Liver (tissue), 3 donors: ENCODE measurements around the gene DIPK1A.

ENCODE experiments used
- ATF3 ChIP-seq: IDR thresholded peaks from 2 replicates; pipeline ENCODE4 v1.6.1; 2016; ENCODE audit warnings: antibody characterized with exemption
- CTCF ChIP-seq: fragments of 150-350 bp; IDR thresholded peaks from 2 replicates; pipeline ENCODE4 v1.5.1; 2017; ENCODE audit warnings: improper control_type of control experiment, low read depth, low read length; ENCODE audit not compliant: missing input control
- EGR1 ChIP-seq, 2 donors: IDR thresholded peaks; 2 replicates each; pipeline ENCODE4 v1.6.1; 2016 to 2018; ENCODE audit warnings: antibody characterized with exemption in 2 of 2, low read depth in 2 of 2
- JUND ChIP-seq, 2 donors: IDR thresholded peaks; 2 replicates each; pipeline ENCODE4 v1.6.1; 2016; ENCODE audit warnings: antibody characterized with exemption in 2 of 2
- MAX ChIP-seq: IDR thresholded peaks from 2 replicates; pipeline ENCODE4 v1.6.1; 2016; ENCODE audit warnings: antibody characterized with exemption
- REST ChIP-seq: IDR thresholded peaks from 2 replicates; pipeline ENCODE4 v1.6.1; 2016; ENCODE audit warnings: antibody characterized with exemption, mild to moderate bottlenecking
- YY1 ChIP-seq: IDR thresholded peaks from 2 replicates; pipeline ENCODE4 v1.6.1; 2016; ENCODE audit warnings: antibody characterized with exemption, mild to moderate bottlenecking
- ZBTB33 ChIP-seq: IDR thresholded peaks from 2 replicates; pipeline ENCODE4 v1.6.1; 2016; ENCODE audit warnings: antibody characterized with exemption
- donor health status: healthy.
- donor health status: healthy.

- TF ChIP-seq MAX (no peak), ATF3 (no peak), CTCF (no peak), ZBTB33 (no peak), YY1 (no peak), EGR1 (IDR thresholded peaks at IDR 0.05; ENCODE audit: low read depth in 2 of 2) (no peak), REST (no peak), JUND (IDR thresholded peaks at IDR 0.05) (no peak)
These were observed 156.0 kb downstream of the DIPK1A start for GRCh38 chr1:92805216-92805615.
